ENCODE data around the gene DCTN5.
"Not testable (repeated sequence)": the region's sequence is repeated elsewhere in the genome, so short reads cannot be mapped to it uniquely, and the experiment has no call there.

DCTN5 gene

DNA sequence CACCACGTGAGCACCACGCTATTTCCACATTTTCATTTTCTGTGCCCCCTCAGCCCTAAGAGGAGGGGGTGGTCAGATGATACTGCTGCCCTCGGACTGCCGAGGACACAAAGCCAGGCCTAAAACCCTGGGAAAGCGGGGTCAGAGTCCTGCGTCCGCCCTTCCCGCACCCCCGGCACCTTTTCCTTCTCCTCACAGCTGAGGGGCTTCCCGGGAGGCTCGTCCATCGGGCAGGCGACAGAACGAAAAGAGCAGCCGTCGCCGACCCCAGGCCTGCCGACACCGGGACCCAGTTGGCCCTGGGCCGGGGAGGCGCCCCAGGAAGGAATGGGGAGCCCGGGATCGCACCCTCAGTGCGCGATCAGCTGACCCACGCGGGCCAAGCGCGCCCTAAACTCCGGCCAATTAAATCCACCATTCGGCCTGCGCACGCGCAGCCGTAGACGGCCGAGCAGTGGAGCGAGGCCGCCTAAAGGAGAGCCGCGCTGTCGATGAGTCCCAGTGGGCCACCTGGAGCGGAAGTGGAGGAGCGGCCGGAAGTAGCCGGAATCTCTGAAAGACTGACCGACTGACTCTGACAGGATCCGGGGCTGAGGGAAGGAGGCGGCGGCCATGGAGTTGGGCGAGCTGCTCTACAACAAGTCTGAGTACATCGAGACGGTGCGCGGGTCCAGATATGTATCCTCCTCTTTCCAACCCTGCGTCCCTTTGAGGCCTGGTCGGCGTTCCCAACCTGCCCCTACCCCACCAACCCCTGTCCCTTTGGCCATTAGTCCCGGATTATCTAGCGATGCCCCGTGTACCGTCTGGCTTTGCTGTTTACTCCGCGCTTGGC, at the start of gene DCTN5, which contains the start of gene PALB2:
DCTN5 (plus strand) TSS at position 536 of the 835 bp plus-strand sequence; CDS start at position 613, 77 bp downstream.
PALB2 (minus strand) TSS at position 380 of the 835 bp plus-strand sequence; CDS start at position 227, 153 bp downstream.
- Histone ChIP-seq H3K4me1 (ENCODE audit: insufficient read depth, low read length) (no peaks in the 10 kb centered on the region), H3K9ac (ENCODE audit: low read depth, low read length) (peak within 1 kb of the TSS; percentile 83), H3K9me3 (ENCODE audit: control insufficient read depth, insufficient read depth, low read length) (no peaks in the 10 kb centered on the region), H3K36me3 (ENCODE audit: insufficient read depth, low read length) (peaks cover 10% of the 10 kb centered on the region)

DNA sequence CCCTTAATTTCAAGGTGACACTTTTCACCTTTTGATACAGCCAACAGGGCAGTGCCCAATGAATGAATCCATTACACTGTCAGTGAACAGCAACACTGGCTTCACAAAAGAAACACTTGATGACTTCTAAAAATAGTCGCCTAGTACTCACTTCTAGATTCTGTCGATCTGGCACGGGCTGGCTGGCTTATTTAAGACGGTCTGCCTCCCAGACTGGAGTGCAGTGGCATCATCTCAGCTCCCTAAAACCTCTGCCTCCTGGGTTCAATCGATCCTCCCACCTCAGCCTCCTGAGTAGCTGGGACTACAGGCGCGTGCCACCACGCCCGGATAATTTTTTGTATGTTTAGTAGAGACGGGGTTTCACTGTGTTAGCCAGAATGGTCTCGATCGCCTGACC, 47.1 kb upstream of the DCTN5 start:
- Histone ChIP-seq H3K9me3 (ENCODE audit: control insufficient read depth, insufficient read depth, low read length) (no peaks in the 10 kb centered on the region), H3K9ac (ENCODE audit: low read depth, low read length) (no peak overlapping the region), H3K4me1 (ENCODE audit: insufficient read depth, low read length) (peaks cover 11% of the 10 kb centered on the region), H3K36me3 (ENCODE audit: insufficient read depth, low read length) (peaks cover 19% of the 10 kb centered on the region)

DNA sequence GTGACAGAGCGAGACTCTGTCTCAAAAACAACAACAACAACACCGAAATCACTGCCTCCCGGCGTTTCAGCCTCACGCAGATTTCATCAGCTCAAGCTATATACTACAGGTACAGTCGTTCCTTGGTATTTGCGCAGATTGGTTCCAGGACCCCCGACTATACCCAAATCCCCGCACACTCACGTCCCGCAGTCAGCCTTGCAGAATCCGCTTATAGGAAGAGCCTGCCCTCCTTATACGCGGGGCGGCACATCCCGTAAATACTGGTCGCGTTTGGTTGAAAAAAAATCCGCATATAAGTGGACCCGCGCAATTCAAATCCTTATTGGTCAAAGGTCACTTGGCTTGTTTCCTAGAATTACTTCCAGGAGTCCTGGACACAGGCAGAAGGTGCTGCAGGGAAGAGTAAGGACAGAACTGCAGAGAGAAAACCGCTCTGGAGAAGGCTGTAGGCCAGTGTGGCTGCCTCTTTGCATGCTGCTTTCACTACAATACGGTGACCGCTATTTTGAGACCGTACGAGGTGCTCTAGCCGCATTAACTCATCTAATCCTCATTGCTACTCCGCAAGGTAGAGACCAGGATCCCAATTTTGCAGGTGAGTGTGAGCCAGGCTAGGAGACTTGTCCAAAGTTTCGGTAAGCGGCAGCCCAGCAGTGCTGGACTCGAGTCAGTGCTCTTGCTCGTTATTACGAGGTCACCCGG, 45.9 kb upstream of the DCTN5 start:
- Histone ChIP-seq H3K9ac (ENCODE audit: low read depth, low read length) (peak overlapping the region; percentile 90), H3K36me3 (ENCODE audit: insufficient read depth, low read length) (peaks cover 10% of the 10 kb centered on the region), H3K9me3 (ENCODE audit: control insufficient read depth, insufficient read depth, low read length) (no peaks in the 10 kb centered on the region), H3K4me1 (ENCODE audit: insufficient read depth, low read length) (peaks cover 15% of the 10 kb centered on the region)

DNA sequence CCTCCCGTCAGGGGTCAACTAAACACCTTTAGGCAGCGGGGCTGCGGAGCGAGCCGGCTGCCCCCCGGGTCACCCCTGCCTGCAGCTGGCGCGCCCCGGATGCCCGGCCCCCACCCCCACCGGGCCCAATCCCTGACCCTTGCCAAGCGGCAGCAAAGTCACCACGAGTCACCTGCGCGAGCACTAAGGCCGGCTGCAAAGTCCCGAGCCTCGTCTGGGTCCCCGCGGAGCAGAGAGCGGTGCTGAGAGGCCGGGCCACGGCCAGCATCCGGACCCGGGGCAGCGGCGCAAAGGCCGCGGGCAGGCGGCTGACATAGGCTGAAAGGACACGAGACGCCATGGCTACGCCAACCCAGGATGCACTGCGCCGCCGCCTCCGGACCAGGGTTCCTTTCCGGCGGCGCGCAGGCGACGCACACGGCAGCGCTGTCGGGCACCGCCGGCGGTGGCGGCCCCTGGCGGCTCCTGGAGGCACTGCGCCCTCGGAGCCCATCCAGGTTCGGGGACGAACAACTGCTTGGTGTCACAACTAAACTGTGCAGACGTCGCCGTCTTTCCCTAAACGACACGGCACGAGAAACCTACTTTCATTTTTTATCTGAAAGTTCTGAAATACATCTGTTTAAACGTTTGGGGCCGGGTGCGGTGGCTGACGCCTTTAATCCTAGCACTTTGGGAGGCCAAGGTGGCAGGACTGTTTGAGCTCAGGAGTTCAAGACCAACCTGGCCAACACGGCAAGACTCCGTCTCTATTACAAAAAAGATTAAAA, 45.1 kb upstream of the DCTN5 start, which contains the start of gene NDUFAB1:
NDUFAB1 (minus strand) TSS at position 366 of the 770 bp plus-strand sequence; CDS start at position 340, 26 bp downstream.
- Histone ChIP-seq H3K36me3 (ENCODE audit: insufficient read depth, low read length) (peaks cover 9% of the 10 kb centered on the region), H3K4me1 (ENCODE audit: insufficient read depth, low read length) (peaks cover 23% of the 10 kb centered on the region), H3K9me3 (ENCODE audit: control insufficient read depth, insufficient read depth, low read length) (no peaks in the 10 kb centered on the region), H3K9ac (ENCODE audit: low read depth, low read length) (peak within 1 kb of the TSS; percentile 90)

DNA sequence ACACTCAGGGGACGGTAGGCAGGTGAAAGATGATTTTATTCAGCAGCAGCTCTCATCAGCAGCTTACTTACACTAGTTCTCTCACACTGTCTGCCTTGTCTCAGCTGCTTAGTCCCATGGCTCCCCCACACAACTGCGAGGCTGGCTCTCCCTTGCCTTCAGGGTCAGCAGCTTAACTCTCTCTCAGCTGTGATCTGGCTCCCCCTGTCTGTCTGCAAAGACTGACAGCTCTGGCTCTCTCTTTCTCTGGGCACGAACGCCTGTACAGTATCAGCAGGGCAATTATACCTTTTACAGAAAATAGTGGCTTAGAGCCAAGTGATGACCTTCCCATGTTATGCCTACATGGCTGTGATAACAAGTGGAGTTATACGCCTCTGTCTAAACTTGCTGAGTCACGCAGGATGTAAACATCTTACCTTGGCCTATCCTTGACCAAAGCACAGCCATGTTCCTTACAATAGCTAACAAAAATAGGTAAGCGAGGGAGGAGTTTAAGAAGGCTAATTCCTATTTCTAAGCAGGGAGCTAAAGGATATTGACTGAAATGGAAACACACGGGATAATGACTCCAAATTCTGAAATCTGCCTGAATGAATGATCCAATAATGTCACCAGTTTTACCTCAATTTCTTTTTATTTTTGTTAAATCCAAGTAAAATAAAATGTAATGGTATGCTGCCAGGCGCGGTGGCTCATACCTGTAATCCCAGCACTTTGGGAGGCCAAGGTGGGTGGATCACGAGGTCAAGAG, 44.1 kb upstream of the DCTN5 start:
- Histone ChIP-seq H3K4me1 (ENCODE audit: insufficient read depth, low read length) (peaks cover 26% of the 10 kb centered on the region), H3K9ac (ENCODE audit: low read depth, low read length) (peak overlapping the region; percentile 90; the same call in 1 of the 2 replicates), H3K36me3 (ENCODE audit: insufficient read depth, low read length) (peaks cover under 1% of the 10 kb centered on the region), H3K9me3 (ENCODE audit: control insufficient read depth, insufficient read depth, low read length) (no peaks in the 10 kb centered on the region)

DNA sequence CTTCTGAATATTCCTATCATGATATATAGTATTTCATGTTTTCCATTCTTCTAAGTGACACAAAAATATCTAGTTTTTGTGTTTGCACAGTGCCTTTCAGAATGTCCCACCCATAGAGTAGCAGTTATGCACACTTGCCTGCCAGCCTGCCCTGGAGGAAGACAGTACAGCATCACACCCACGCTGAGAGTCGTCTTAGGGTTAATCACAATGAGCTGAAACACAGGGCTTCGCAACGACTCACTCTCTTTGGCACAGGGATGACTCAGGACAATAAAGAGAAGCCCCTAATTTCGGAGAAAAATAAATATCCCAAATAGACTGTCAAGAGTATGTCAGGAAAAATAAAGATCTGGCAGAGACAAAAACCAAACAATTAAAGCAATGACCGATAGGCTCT, 33.5 kb upstream of the DCTN5 start:
- no peaks in the 10 kb centered on the region for H3K9me3 ChIP-seq (ENCODE audit: control insufficient read depth, insufficient read depth, low read length)
- H3K9ac ChIP-seq (ENCODE audit: low read depth, low read length): no peak overlapping the region
- H3K4me1 ChIP-seq (ENCODE audit: insufficient read depth, low read length): no peaks in the 10 kb centered on the region
- peaks cover 26% of the 10 kb centered on the region for H3K36me3 ChIP-seq (ENCODE audit: insufficient read depth, low read length)

DNA sequence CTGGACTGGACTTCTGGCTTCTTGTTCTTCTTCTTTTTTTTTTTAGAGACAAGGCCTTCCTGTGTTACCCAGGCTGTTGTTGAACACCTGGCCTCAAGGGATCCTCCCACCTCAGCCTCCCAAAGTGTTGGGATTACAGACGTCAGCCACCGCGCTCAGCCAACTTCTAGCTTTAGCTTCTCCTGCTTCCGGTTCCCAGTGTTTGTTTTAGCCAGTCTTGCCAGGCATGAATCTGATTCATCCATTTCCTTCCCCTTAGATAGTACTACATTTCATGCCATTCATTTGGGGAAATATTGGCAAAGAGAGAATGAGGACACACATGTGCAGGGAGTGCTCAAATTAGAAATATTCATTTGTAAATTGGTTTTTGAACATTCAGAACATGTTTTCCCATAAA, 33.1 kb upstream of the DCTN5 start:
- H3K9ac ChIP-seq (ENCODE audit: low read depth, low read length): no peak overlapping the region
- no peaks in the 10 kb centered on the region for H3K4me1 ChIP-seq (ENCODE audit: insufficient read depth, low read length)
- H3K36me3 ChIP-seq (ENCODE audit: insufficient read depth, low read length): peaks cover 26% of the 10 kb centered on the region
- H3K9me3 ChIP-seq (ENCODE audit: control insufficient read depth, insufficient read depth, low read length): no peaks in the 10 kb centered on the region

DNA sequence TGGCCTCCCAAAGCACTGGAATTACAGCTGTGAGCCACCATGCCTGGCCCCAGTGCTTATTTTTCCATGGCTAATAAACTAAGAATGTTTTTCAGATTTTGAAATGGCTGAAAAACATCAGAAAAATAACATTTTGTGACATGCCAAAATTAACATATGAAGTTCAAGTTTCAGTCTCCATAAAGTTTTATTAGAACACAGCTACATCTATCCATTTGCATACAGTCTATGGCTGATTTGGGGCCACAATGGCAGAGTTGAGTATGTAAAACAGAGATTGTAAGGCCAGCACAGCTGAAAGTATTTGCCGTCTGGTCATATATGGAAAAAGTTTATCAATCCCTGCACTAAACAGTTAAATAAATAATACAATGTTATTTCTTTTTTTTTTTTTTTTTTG, 31.3 kb upstream of the DCTN5 start:
- peaks cover 26% of the 10 kb centered on the region for H3K36me3 ChIP-seq (ENCODE audit: insufficient read depth, low read length)
- no peaks in the 10 kb centered on the region for H3K4me1 ChIP-seq (ENCODE audit: insufficient read depth, low read length)
- no peaks in the 10 kb centered on the region for H3K9me3 ChIP-seq (ENCODE audit: control insufficient read depth, insufficient read depth, low read length)
- no peak overlapping the region for H3K9ac ChIP-seq (ENCODE audit: low read depth, low read length)

DNA sequence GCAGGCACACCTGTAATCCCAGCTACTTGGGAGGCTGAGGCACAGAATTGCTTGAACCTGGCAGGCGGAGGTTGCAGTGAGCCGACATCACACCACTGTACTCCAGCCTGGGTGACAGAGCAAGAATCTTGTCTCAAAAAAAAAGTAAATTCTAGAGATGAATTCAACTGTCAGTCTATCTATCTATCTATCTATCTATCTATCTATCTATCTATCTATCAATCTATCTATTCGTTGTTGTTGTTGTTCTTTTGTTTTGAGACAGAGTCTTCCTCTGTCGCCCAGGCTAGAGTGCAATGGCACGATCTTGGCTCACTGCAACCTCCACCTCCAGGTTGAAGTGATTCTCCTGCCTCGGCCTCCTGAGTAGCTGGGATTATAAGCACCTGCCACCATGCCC, 30.4 kb upstream of the DCTN5 start:
- H3K9ac ChIP-seq (ENCODE audit: low read depth, low read length); H3K9me3 ChIP-seq (ENCODE audit: control insufficient read depth, insufficient read depth, low read length); H3K4me1 ChIP-seq (ENCODE audit: insufficient read depth, low read length): not testable (repeated sequence)
- H3K36me3 ChIP-seq (ENCODE audit: insufficient read depth, low read length): peaks cover 25% of the 10 kb centered on the region

DNA sequence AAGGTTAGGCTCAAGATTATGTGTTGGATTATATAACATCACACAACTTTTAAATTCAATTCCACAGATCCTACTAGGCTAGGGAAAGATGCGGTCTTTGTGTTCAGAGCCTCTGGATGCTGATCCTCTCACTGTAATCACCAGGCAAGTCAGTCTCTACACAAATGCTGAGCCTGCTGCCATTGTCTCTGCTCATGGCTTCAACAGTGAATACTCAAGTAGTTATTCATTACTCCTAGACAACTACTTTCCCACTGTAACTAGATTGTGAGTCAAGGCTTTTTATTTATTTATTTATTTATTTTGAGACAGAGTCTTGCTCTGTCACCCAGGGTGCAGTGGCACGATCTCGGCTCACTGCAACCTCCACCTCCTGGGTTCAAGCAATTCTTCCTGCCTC, 29.3 kb upstream of the DCTN5 start:
- Histone ChIP-seq H3K36me3 (ENCODE audit: insufficient read depth, low read length) (peaks cover 22% of the 10 kb centered on the region), H3K9me3 (ENCODE audit: control insufficient read depth, insufficient read depth, low read length) (no peaks in the 10 kb centered on the region), H3K4me1 (ENCODE audit: insufficient read depth, low read length) (no peaks in the 10 kb centered on the region), H3K9ac (ENCODE audit: low read depth, low read length) (no peak overlapping the region)

DNA sequence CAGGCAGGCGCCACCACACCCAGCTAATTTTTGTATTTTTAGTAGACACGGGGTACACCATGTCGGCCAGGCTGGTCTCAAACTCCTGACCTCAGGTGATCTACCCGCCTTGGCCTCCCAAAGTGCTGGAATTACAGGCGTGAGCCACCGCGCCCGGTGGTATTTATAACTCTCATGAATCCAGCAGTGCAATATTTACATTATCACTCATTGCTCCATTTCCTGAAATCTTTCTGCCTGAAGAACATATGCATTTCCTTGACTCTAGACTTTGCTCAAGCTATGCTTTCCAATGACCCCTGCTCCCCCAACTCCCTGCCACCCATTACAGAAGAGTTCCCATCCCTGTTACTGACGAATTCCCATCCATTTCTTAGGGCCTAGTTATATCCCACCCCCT, 25.5 kb upstream of the DCTN5 start:
- peaks cover 15% of the 10 kb centered on the region; the same call in 1 of the 2 replicates for H3K36me3 ChIP-seq (ENCODE audit: insufficient read depth, low read length)
- H3K4me1 ChIP-seq (ENCODE audit: insufficient read depth, low read length): no peaks in the 10 kb centered on the region
- no peak overlapping the region for H3K9ac ChIP-seq (ENCODE audit: low read depth, low read length)
- H3K9me3 ChIP-seq (ENCODE audit: control insufficient read depth, insufficient read depth, low read length): no peaks in the 10 kb centered on the region

DNA sequence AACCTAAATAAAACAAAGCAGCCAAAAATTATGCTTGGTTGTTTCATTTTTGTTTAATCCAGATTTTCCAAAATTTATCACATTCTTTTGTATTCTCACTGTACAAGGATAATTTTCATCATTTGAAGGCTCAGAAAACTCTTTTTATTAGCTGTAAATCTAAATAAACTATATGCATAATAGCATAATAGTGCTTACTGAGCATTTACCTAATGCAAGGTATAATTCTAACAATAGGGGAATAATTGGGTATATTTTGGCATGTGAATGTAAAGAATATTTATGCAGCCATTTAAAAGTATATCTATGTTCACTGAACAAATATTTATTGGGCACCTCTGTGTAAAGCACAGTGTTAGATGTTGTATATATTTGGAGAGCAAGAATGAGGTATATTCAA, 17.2 kb upstream of the DCTN5 start:
- Histone ChIP-seq H3K36me3 (ENCODE audit: insufficient read depth, low read length) (peaks cover 20% of the 10 kb centered on the region), H3K4me1 (ENCODE audit: insufficient read depth, low read length) (no peaks in the 10 kb centered on the region), H3K9me3 (ENCODE audit: control insufficient read depth, insufficient read depth, low read length) (no peaks in the 10 kb centered on the region), H3K9ac (ENCODE audit: low read depth, low read length) (no peak overlapping the region)

DNA sequence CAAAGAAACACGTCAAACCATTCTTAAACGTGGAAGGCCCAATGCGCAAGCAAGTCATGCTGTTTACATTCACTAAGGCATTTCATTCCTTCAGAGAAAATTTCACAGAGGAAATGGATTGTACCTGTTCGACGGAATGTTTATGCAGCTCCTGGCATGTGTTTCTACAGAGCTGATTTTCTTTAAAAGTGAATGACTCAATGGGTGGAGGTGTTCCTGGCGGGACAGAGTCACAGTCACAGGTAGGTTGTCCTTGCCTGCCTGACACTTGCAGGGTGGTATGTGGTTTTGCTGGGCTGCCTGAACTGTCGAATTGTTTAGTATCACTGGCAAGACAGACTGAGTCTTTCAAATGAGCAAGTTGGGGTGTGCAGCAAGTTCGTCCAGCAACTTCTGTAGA, 11.8 kb upstream of the DCTN5 start:
- H3K4me1 ChIP-seq (ENCODE audit: insufficient read depth, low read length): no peaks in the 10 kb centered on the region
- peaks cover 23% of the 10 kb centered on the region for H3K36me3 ChIP-seq (ENCODE audit: insufficient read depth, low read length)
- no peaks in the 10 kb centered on the region for H3K9me3 ChIP-seq (ENCODE audit: control insufficient read depth, insufficient read depth, low read length)

DNA sequence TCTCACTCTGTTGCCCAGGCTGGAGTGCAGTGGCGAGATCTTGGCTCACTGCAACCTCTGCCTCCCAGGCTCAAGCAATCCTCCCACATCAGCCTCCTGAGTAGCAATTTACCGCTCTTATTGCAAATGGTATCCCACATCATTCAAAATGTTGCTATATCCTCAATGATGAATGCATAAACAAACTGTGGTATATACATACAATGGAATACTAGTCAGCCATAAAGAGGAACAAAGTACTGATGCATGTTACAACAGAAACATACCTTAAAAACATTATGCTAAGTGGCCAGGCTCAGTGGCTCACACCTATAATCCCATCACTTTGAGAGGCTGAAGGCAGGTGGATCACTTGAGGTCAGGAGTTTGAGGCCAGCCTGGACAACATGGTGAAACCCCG, 9.4 kb upstream of the DCTN5 start:
- H3K4me1 ChIP-seq (ENCODE audit: insufficient read depth, low read length); H3K9ac ChIP-seq (ENCODE audit: low read depth, low read length): not testable (repeated sequence)
- peaks cover 38% of the 10 kb centered on the region for H3K36me3 ChIP-seq (ENCODE audit: insufficient read depth, low read length)

More for the DNA sequence above, 11.8 kb upstream of the DCTN5 start:
- H3K9ac ChIP-seq (ENCODE audit: low read depth, low read length): no peak overlapping the region

More for the DNA sequence above, 9.4 kb upstream of the DCTN5 start:
- not testable (repeated sequence) for H3K9me3 ChIP-seq (ENCODE audit: control insufficient read depth, insufficient read depth, low read length)
